AG10803 (cell line): ENCODE measurements around the gene ANKRD22.

Source experiments
- DNase-seq: peaks from one replicate; pipeline ENCODE4 v3.0.0; 2010; ENCODE audit warnings: low read depth
- H3K4me3 ChIP-seq: 2 replicates; pipeline ENCODE4 v1.5.1; 2011; ENCODE audit warnings: mild to moderate bottlenecking, low read length, control low read depth
- CTCF ChIP-seq: conservative IDR thresholded peaks from 2 replicates; pipeline ENCODE4 v1.5.1; 2011; ENCODE audit warnings: mild to moderate bottlenecking, low read length, control low read depth, inconsistent platforms

The ANKRD22 gene

GRCh38 chr10:88827671-88828070 lies 24.0 kb downstream of the ANKRD22 start:
- TF ChIP-seq CTCF: no peak
- no peak for DNase-seq
- no peak overlapping the region for H3K4me3 ChIP-seq

GRCh38 chr10:88826388-88826787 lies 25.3 kb downstream of the ANKRD22 start:
- DNase-seq: no peak
- no peak for TF ChIP-seq CTCF
- no peak overlapping the region for H3K4me3 ChIP-seq

- TF ChIP-seq CTCF: no peak
- DNase-seq: peak; percentile 84
- no peak overlapping the region for H3K4me3 ChIP-seq
Measured at GRCh38 chr10:88820748-88821401, 30.8 kb downstream of the ANKRD22 start.

GRCh38 chr10:88819290-88819689 lies 32.4 kb downstream of the ANKRD22 start:
- TF ChIP-seq CTCF: no peak
- DNase-seq: peak; percentile 55
- H3K4me3 ChIP-seq: no peak overlapping the region

GRCh38 chr10:88813200-88813599 lies 38.4 kb downstream of the ANKRD22 start:
- TF ChIP-seq CTCF: no peak
- H3K4me3 ChIP-seq: no peak overlapping the region
- no peak for DNase-seq

GRCh38 chr10:88810196-88810961 lies 41.3 kb downstream of the ANKRD22 start:
- H3K4me3 ChIP-seq: no peak overlapping the region
- peak; percentile 88 for TF ChIP-seq CTCF
- DNase-seq: peak; percentile 70

GRCh38 chr10:88809621-88810020 lies 42.0 kb downstream of the ANKRD22 start:
- no peak overlapping the region for H3K4me3 ChIP-seq
- no peak for DNase-seq
- TF ChIP-seq CTCF: no peak
